ENCODE data around the gene USP16. TPM values are rescaled to one million over a fixed set of nuclear protein-coding genes. Genes with fewer than 3 reads are reported as not detected.

The USP16 gene
- polyA plus RNA-seq, 3 donors: 11.6 to 23.6 (median 16.2) TPM

- no peak for DNase-seq
- H3K9me3 Mint-ChIP-seq: peaks cover 0 to 4% (median 0%) of the 10 kb centered on the region in 7 donors
- TF ChIP-seq CTCF (IDR thresholded peaks at IDR 0.05): no peak
- Histone ChIP-seq H2AFZ (ENCODE audit: insufficient read depth, low read depth, low read length, poor library complexity, severe bottlenecking) (peak overlapping the region; percentile 82), H3K4me1 (ENCODE audit: control insufficient read depth in 1 of 2, insufficient read depth in 2 of 2, low read length in 2 of 2) (peaks cover 35 to 47% of the 10 kb centered on the region in 2 donors), H3K4me3 (replicated peaks in 1 of 3; ENCODE audit: low read depth in 2 of 3, low read length in 3 of 3) (peak overlapping the region; percentile 83 to 98 (median 89)), H3K27me3 (ENCODE audit: control insufficient read depth in 2 of 2, insufficient read depth in 2 of 2, low read length in 2 of 2) (no peaks in the 10 kb centered on the region), H3K9ac (ENCODE audit: insufficient read depth, low read length, poor library complexity, severe bottlenecking) (peak overlapping the region; percentile 89), H3K9me3 (replicated peaks in 1 of 2; ENCODE audit: control insufficient read depth in 1 of 2, insufficient read depth in 1 of 2, low read length in 2 of 2) (no peaks in the 10 kb centered on the region), H3K36me3 (replicated peaks in 1 of 2; ENCODE audit: control insufficient read depth in 1 of 2, insufficient read depth in 2 of 2, low read length in 2 of 2) (peaks cover 17 to 23% of the 10 kb centered on the region in 2 donors), H4K20me1 (ENCODE audit: insufficient read depth, low read length) (peaks cover 29% of the 10 kb centered on the region), H3K79me2 (ENCODE audit: insufficient read depth, low read length) (peaks cover 60% of the 10 kb centered on the region), H3K4me2 (replicated peaks; ENCODE audit: extremely low read depth, low read length, poor library complexity, severe bottlenecking) (peak overlapping the region; percentile 82), H3K27ac (ENCODE audit: low read depth in 1 of 2, low read length in 2 of 2) (peak overlapping the region; percentile 89 to 96)
- peak overlapping the region; percentile 99 to 100 for H3K4me3 Mint-ChIP-seq
- intact Hi-C loops (cut with micrococcal nuclease): loop anchor here in 1 of 2 donors (5.0 kb wide), 1 partner anchor 294 kb away; no protein-coding TSS in a partner anchor
- WGBS (ENCODE audit: insufficient coverage): 0% methylated on average over 12 of the region's 13 CpGs
- peaks cover 37% of the 10 kb centered on the region for H3K4me1 Mint-ChIP-seq
- H3K27me3 Mint-ChIP-seq (ENCODE audit: low read depth in 3 of 3): peaks cover 0 to 2% (median 0%) of the 10 kb centered on the region in 3 donors
- H3K27ac Mint-ChIP-seq: peak overlapping the region; percentile 94 to 99 (median 98)
- peaks cover 17 to 28% of the 10 kb centered on the region in 2 donors for H3K36me3 Mint-ChIP-seq
Measured at GRCh38 chr21:29072873-29073221, 48.4 kb downstream of the USP16 start.

GRCh38 chr21:29073222-29074006, 48.9 kb downstream of the USP16 start, which contains the start of gene CCT8:
TSS of gene CCT8 (minus strand) at chr21:29073648. CDS start at chr21:29073590, 58 bp downstream.
- no peaks in the 10 kb centered on the region for H3K27me3 ChIP-seq (ENCODE audit: control insufficient read depth in 2 of 2, insufficient read depth in 2 of 2, low read length in 2 of 2)
- Mint-ChIP-seq H3K4me3 (peak within 1 kb of the TSS; percentile 99 to 100), H3K27me3 (ENCODE audit: low read depth in 3 of 3) (peaks cover 0 to 2% (median 0%) of the 10 kb centered on the region in 3 donors), H3K9me3 (peaks cover 0 to 4% (median 0%) of the 10 kb centered on the region in 7 donors), H3K27ac (peak within 1 kb of the TSS; percentile 94 to 99 (median 98)), H3K4me1 (peaks cover 41% of the 10 kb centered on the region), H3K36me3 (peaks cover 14 to 24% of the 10 kb centered on the region in 2 donors)
- H4K20me1 ChIP-seq (ENCODE audit: insufficient read depth, low read length): peaks cover 29% of the 10 kb centered on the region
- peak within 1 kb of the TSS; percentile 82 for H2AFZ ChIP-seq (ENCODE audit: insufficient read depth, low read depth, low read length, poor library complexity, severe bottlenecking)
- peaks cover 40 to 53% of the 10 kb centered on the region in 2 donors for H3K4me1 ChIP-seq (ENCODE audit: control insufficient read depth in 1 of 2, insufficient read depth in 2 of 2, low read length in 2 of 2)
- DNase-seq: peak; percentile 98 to 99 (median 99)
- H3K9me3 ChIP-seq (replicated peaks in 1 of 2; ENCODE audit: control insufficient read depth in 1 of 2, insufficient read depth in 1 of 2, low read length in 2 of 2): no peaks in the 10 kb centered on the region
- H3K4me2 ChIP-seq (replicated peaks; ENCODE audit: extremely low read depth, low read length, poor library complexity, severe bottlenecking): peak within 1 kb of the TSS; percentile 82
- peak within 1 kb of the TSS; percentile 89 to 96 for H3K27ac ChIP-seq (ENCODE audit: low read depth in 1 of 2, low read length in 2 of 2)
- no peak for TF ChIP-seq CTCF (IDR thresholded peaks at IDR 0.05)
- peak within 1 kb of the TSS; percentile 89 for H3K9ac ChIP-seq (ENCODE audit: insufficient read depth, low read length, poor library complexity, severe bottlenecking)
- under 1% methylated on average over 60 of the region's 62 CpGs for WGBS (ENCODE audit: insufficient coverage)
- H3K79me2 ChIP-seq (ENCODE audit: insufficient read depth, low read length): peaks cover 56% of the 10 kb centered on the region
- intact Hi-C loops (cut with micrococcal nuclease): loop anchor here in 1 of 2 donors (5.0 kb wide), 1 partner anchor 294 kb away; no protein-coding TSS in a partner anchor
- H3K36me3 ChIP-seq (replicated peaks in 1 of 2; ENCODE audit: control insufficient read depth in 1 of 2, insufficient read depth in 2 of 2, low read length in 2 of 2): peaks cover 12 to 19% of the 10 kb centered on the region in 2 donors
- H3K4me3 ChIP-seq (replicated peaks in 1 of 3; ENCODE audit: low read depth in 2 of 3, low read length in 3 of 3): peak within 1 kb of the TSS; percentile 83 to 98 (median 89)

All from CD14-positive monocyte (primary cell).